Vagina (tissue), 2 donors: ENCODE results near the gene MRAS.

ENCODE experiments used
- POLR2A ChIP-seq, 2 donors: fragments of 450-650 bp; IDR thresholded peaks; one replicate each; pipeline ENCODE4 v1.6.1; 2017; ENCODE audit warnings: antibody characterized with exemption in 2 of 2, mild to moderate bottlenecking in 2 of 2, moderate library complexity in 2 of 2
- POLR2AphosphoS5 ChIP-seq, 2 donors: sonication (generic); formaldehyde crosslinking; IDR thresholded peaks; one replicate each; pipeline ENCODE4 v1.9.0; 2017; ENCODE audit warnings: antibody characterized with exemption in 2 of 2, mild to moderate bottlenecking in 2 of 2, low read depth in 1 of 2; ENCODE audit not compliant: insufficient read depth in 1 of 2
- TF ChIP-seq, protein P1 (sequence below), 3 experiments: fragments of 450-650 bp in 2 of 3; fragments of 200-600 bp in 1 of 3; sonication (generic) in 1 of 3; IDR thresholded peaks; one replicate each; pipeline ENCODE4 v1.5.1; 2017 to 2019; ENCODE audit warnings: antibody characterized with exemption in 3 of 3, mild to moderate bottlenecking in 2 of 3, moderate library complexity in 2 of 3

DNA sequence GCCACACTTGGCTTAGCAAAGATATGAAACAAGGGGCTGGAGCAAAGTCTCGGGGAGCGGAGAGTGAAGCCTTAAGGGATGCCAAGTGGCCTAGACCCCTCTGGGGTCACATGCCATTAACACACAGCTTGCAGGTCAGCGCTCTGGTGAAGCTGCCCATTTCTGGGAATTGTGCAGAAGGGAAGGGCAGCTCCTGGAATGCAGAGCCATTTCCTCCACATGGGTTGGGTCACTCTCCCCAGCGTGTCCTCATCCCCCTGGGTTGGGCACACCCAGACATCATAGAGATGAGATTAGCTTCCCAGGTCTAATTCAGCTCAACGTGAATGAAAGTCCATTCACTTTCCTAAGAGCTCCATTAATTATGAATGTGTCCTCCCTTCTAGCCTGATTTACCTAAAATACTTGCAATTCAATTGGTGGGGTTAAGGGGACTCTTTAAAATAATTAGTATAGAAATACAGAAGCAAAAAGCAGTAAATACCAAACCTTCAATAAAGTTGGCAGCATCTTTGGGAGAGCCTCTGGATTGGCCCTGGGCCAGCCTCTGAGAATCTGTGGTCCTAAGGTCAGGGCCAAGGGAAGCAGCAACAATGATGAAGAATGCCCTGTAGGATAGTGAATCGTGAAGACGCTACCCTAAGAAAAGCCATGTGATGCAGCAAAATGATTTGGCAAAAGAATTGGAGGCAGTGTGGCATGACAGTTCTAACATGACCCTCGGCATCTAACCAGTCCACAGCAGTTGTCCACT, 17.8 kb downstream of the MRAS start:
- TF ChIP-seq, protein P1, sequence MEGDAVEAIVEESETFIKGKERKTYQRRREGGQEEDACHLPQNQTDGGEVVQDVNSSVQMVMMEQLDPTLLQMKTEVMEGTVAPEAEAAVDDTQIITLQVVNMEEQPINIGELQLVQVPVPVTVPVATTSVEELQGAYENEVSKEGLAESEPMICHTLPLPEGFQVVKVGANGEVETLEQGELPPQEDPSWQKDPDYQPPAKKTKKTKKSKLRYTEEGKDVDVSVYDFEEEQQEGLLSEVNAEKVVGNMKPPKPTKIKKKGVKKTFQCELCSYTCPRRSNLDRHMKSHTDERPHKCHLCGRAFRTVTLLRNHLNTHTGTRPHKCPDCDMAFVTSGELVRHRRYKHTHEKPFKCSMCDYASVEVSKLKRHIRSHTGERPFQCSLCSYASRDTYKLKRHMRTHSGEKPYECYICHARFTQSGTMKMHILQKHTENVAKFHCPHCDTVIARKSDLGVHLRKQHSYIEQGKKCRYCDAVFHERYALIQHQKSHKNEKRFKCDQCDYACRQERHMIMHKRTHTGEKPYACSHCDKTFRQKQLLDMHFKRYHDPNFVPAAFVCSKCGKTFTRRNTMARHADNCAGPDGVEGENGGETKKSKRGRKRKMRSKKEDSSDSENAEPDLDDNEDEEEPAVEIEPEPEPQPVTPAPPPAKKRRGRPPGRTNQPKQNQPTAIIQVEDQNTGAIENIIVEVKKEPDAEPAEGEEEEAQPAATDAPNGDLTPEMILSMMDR (IDR thresholded peaks at IDR 0.05) = no peak
- TF ChIP-seq POLR2A (IDR thresholded peaks at IDR 0.05) = no peak
- no peak for TF ChIP-seq POLR2AphosphoS5 (IDR thresholded peaks at IDR 0.05; ENCODE audit: insufficient read depth in 1 of 2, low read depth in 1 of 2)
